ENCODE data around the gene TMTC2. TPM values are rescaled to one million over a fixed set of nuclear protein-coding genes. Genes with fewer than 3 reads are reported as not detected.

Gene TMTC2
- total and polyA plus RNA-seq, 2 experiments from 2014 or later, result 1.5 to 12.0 TPM

- no peak for DNase-seq (ENCODE audit: low spot score)
- Histone ChIP-seq H3K4me1 (ENCODE audit: insufficient read depth) (no peaks in the 10 kb centered on the region), H3K27me3 (no peaks in the 10 kb centered on the region), H3K9me2 (replicated peaks; ENCODE audit: insufficient read depth) (no peaks in the 10 kb centered on the region), H3K79me2 (no peaks in the 10 kb centered on the region), H4K20me1 (ENCODE audit: insufficient read depth, poor library complexity, severe bottlenecking) (no peaks in the 10 kb centered on the region), H3K36me3 (replicated peaks; ENCODE audit: insufficient read depth, low read depth) (no peaks in the 10 kb centered on the region), H3K4me2 (no peak overlapping the region), H2AFZ (no peak overlapping the region), H3K27ac (no peak overlapping the region), H3K4me3 (no peak overlapping the region), H3K9me3 (ENCODE audit: low read depth) (no peaks in the 10 kb centered on the region)
- 95% methylated on average over 1 of the region's 1 CpG for WGBS (ENCODE audit: low lambda C conversion rate, missing lambda C conversion rate)
- TF ChIP-seq EZH2phosphoT487 (IDR thresholded peaks at IDR 0.05; ENCODE audit: low read depth, severe bottlenecking, unreplicated experiment), result no peak
- no peak for TF ChIP-seq CTCF (IDR thresholded peaks at IDR 0.05; ENCODE audit: poor library complexity)
- TF ChIP-seq EZH2 (IDR thresholded peaks at IDR 0.05; ENCODE audit: borderline replicate concordance), result no peak
Measured at GRCh38 chr12:82721726-82722125, 35.0 kb downstream of the TMTC2 start.

GRCh38 chr12:82723093-82723492 is 36.4 kb downstream of the TMTC2 start:
- H3K36me3 ChIP-seq (replicated peaks; ENCODE audit: insufficient read depth, low read depth), result no peaks in the 10 kb centered on the region
- no peaks in the 10 kb centered on the region for H3K79me2 ChIP-seq
- no peaks in the 10 kb centered on the region for H3K9me2 ChIP-seq (replicated peaks; ENCODE audit: insufficient read depth)
- TF ChIP-seq EZH2 (IDR thresholded peaks at IDR 0.05; ENCODE audit: borderline replicate concordance), result no peak
- TF ChIP-seq EZH2phosphoT487 (IDR thresholded peaks at IDR 0.05; ENCODE audit: low read depth, severe bottlenecking, unreplicated experiment), result no peak
- no peak for TF ChIP-seq CTCF (IDR thresholded peaks at IDR 0.05; ENCODE audit: poor library complexity)
- DNase-seq (ENCODE audit: low spot score), result no peak
- H2AFZ ChIP-seq, result no peak overlapping the region
- no peaks in the 10 kb centered on the region for H4K20me1 ChIP-seq (ENCODE audit: insufficient read depth, poor library complexity, severe bottlenecking)
- no peaks in the 10 kb centered on the region for H3K4me1 ChIP-seq (ENCODE audit: insufficient read depth)
- H3K4me3 ChIP-seq, result no peak overlapping the region
- no peaks in the 10 kb centered on the region for H3K9me3 ChIP-seq (ENCODE audit: low read depth)
- 84% methylated on average over 4 of the region's 4 CpGs for WGBS (ENCODE audit: low lambda C conversion rate, missing lambda C conversion rate)
- no peak overlapping the region for H3K27ac ChIP-seq
- no peak overlapping the region for H3K4me2 ChIP-seq
- H3K27me3 ChIP-seq, result no peaks in the 10 kb centered on the region

GRCh38 chr12:82723891-82724290 is 37.2 kb downstream of the TMTC2 start:
- no peaks in the 10 kb centered on the region for H3K36me3 ChIP-seq (replicated peaks; ENCODE audit: insufficient read depth, low read depth)
- H3K9me3 ChIP-seq (ENCODE audit: low read depth), result no peaks in the 10 kb centered on the region
- H3K4me1 ChIP-seq (ENCODE audit: insufficient read depth), result no peaks in the 10 kb centered on the region
- H3K9me2 ChIP-seq (replicated peaks; ENCODE audit: insufficient read depth), result no peaks in the 10 kb centered on the region
- H3K4me3 ChIP-seq, result no peak overlapping the region
- H3K27ac ChIP-seq, result no peak overlapping the region
- no peaks in the 10 kb centered on the region for H3K27me3 ChIP-seq
- H4K20me1 ChIP-seq (ENCODE audit: insufficient read depth, poor library complexity, severe bottlenecking), result no peaks in the 10 kb centered on the region
- no peak overlapping the region for H3K4me2 ChIP-seq
- H2AFZ ChIP-seq, result no peak overlapping the region
- H3K79me2 ChIP-seq, result no peaks in the 10 kb centered on the region
- no peak for DNase-seq (ENCODE audit: low spot score)
- 66% methylated on average over 2 of the region's 2 CpGs for WGBS (ENCODE audit: low lambda C conversion rate, missing lambda C conversion rate)
- TF ChIP-seq EZH2 (IDR thresholded peaks at IDR 0.05; ENCODE audit: borderline replicate concordance) (no peak), CTCF (IDR thresholded peaks at IDR 0.05; ENCODE audit: poor library complexity) (no peak), EZH2phosphoT487 (IDR thresholded peaks at IDR 0.05; ENCODE audit: low read depth, severe bottlenecking, unreplicated experiment) (no peak)

GRCh38 chr12:82725741-82726140 is 39.0 kb downstream of the TMTC2 start:
- Histone ChIP-seq H3K9me3 (ENCODE audit: low read depth) (no peaks in the 10 kb centered on the region), H3K4me1 (ENCODE audit: insufficient read depth) (no peaks in the 10 kb centered on the region), H3K9me2 (replicated peaks; ENCODE audit: insufficient read depth) (no peaks in the 10 kb centered on the region), H2AFZ (no peak overlapping the region), H3K36me3 (replicated peaks; ENCODE audit: insufficient read depth, low read depth) (no peaks in the 10 kb centered on the region), H3K4me2 (no peak overlapping the region), H3K27ac (no peak overlapping the region), H3K4me3 (no peak overlapping the region), H4K20me1 (ENCODE audit: insufficient read depth, poor library complexity, severe bottlenecking) (no peaks in the 10 kb centered on the region), H3K79me2 (no peaks in the 10 kb centered on the region), H3K27me3 (no peaks in the 10 kb centered on the region)
- no peak for TF ChIP-seq CTCF (IDR thresholded peaks at IDR 0.05; ENCODE audit: poor library complexity)
- TF ChIP-seq EZH2 (IDR thresholded peaks at IDR 0.05; ENCODE audit: borderline replicate concordance), result no peak
- TF ChIP-seq EZH2phosphoT487 (IDR thresholded peaks at IDR 0.05; ENCODE audit: low read depth, severe bottlenecking, unreplicated experiment), result no peak
- no peak for DNase-seq (ENCODE audit: low spot score)
- 100% methylated on average over 1 of the region's 1 CpG for WGBS (ENCODE audit: low lambda C conversion rate, missing lambda C conversion rate)

Measured in hepatocyte (in vitro differentiated cells).